ENCODE measurements around the gene DPP6.

DPP6 gene

GRCh38 chr7:154425271-154425670 lies 373.1 kb downstream of the DPP6 start:
- Histone ChIP-seq H3K36me3 (ENCODE audit: insufficient read depth, low read length) (no peaks in the 10 kb centered on the region), H3K9me2 (replicated peaks; ENCODE audit: low read depth, low read length) (no peaks in the 10 kb centered on the region), H3K9me3 (ENCODE audit: insufficient read depth, low read depth, low read length) (peaks cover 3% of the 10 kb centered on the region; the same call in 1 of the 2 replicates), H3K79me2 (ENCODE audit: insufficient read depth, low read length) (no peaks in the 10 kb centered on the region), H3K4me2 (ENCODE audit: low read depth, low read length, poor library complexity, severe bottlenecking) (no peak overlapping the region), H3F3A (ENCODE audit: low read depth) (no peaks in the 10 kb centered on the region), H2AFZ (ENCODE audit: low read length) (no peak overlapping the region), H3K9ac (ENCODE audit: low read depth, low read length, poor library complexity, severe bottlenecking) (no peak overlapping the region), H3K4me3 (ENCODE audit: low read length, poor library complexity, severe bottlenecking) (no peak overlapping the region), H3K4me1 (ENCODE audit: insufficient read depth, low read length, poor library complexity, severe bottlenecking) (no peaks in the 10 kb centered on the region), H4K20me1 (ENCODE audit: insufficient read depth, low read length, poor library complexity, severe bottlenecking) (no peaks in the 10 kb centered on the region), H3K27me3 (ENCODE audit: insufficient read depth, low read length, poor library complexity, severe bottlenecking) (no peaks in the 10 kb centered on the region)
- TF ChIP-seq EZH2phosphoT487 (IDR thresholded peaks at IDR 0.05; ENCODE audit: borderline replicate concordance) (no peak), CTCF (conservative IDR thresholded peaks at IDR 0.05; ENCODE audit: low read length) (no peak)

GRCh38 chr7:154426778-154427177 lies 374.6 kb downstream of the DPP6 start:
- Histone ChIP-seq H3K79me2 (ENCODE audit: insufficient read depth, low read length) (no peaks in the 10 kb centered on the region), H3K4me2 (ENCODE audit: low read depth, low read length, poor library complexity, severe bottlenecking) (no peak overlapping the region), H3F3A (ENCODE audit: low read depth) (no peaks in the 10 kb centered on the region), H2AFZ (ENCODE audit: low read length) (no peak overlapping the region), H3K27me3 (ENCODE audit: insufficient read depth, low read length, poor library complexity, severe bottlenecking) (no peaks in the 10 kb centered on the region), H3K4me1 (ENCODE audit: insufficient read depth, low read length, poor library complexity, severe bottlenecking) (no peaks in the 10 kb centered on the region), H3K36me3 (ENCODE audit: insufficient read depth, low read length) (no peaks in the 10 kb centered on the region), H3K9ac (ENCODE audit: low read depth, low read length, poor library complexity, severe bottlenecking) (no peak overlapping the region), H3K9me2 (replicated peaks; ENCODE audit: low read depth, low read length) (no peaks in the 10 kb centered on the region), H3K4me3 (ENCODE audit: low read length, poor library complexity, severe bottlenecking) (no peak overlapping the region), H3K9me3 (ENCODE audit: insufficient read depth, low read depth, low read length) (peaks cover 3% of the 10 kb centered on the region; the same call in 1 of the 2 replicates), H4K20me1 (ENCODE audit: insufficient read depth, low read length, poor library complexity, severe bottlenecking) (no peaks in the 10 kb centered on the region)
- TF ChIP-seq EZH2phosphoT487 (IDR thresholded peaks at IDR 0.05; ENCODE audit: borderline replicate concordance) = no peak

- H4K20me1 ChIP-seq (ENCODE audit: insufficient read depth, low read length, poor library complexity, severe bottlenecking) = no peaks in the 10 kb centered on the region
- H3F3A ChIP-seq (ENCODE audit: low read depth) = no peaks in the 10 kb centered on the region
- H3K9ac ChIP-seq (ENCODE audit: low read depth, low read length, poor library complexity, severe bottlenecking) = no peak overlapping the region
- no peak overlapping the region for H2AFZ ChIP-seq (ENCODE audit: low read length)
- no peak overlapping the region for H3K4me2 ChIP-seq (ENCODE audit: low read depth, low read length, poor library complexity, severe bottlenecking)
- TF ChIP-seq CTCF (conservative IDR thresholded peaks at IDR 0.05; ENCODE audit: low read length) (no peak), EZH2phosphoT487 (IDR thresholded peaks at IDR 0.05; ENCODE audit: borderline replicate concordance) (no peak)
- H3K9me3 ChIP-seq (ENCODE audit: insufficient read depth, low read depth, low read length) = peaks cover 3% of the 10 kb centered on the region; the same call in 1 of the 2 replicates
- H3K36me3 ChIP-seq (ENCODE audit: insufficient read depth, low read length) = no peaks in the 10 kb centered on the region
- no peaks in the 10 kb centered on the region for H3K79me2 ChIP-seq (ENCODE audit: insufficient read depth, low read length)
- no peaks in the 10 kb centered on the region for H3K27me3 ChIP-seq (ENCODE audit: insufficient read depth, low read length, poor library complexity, severe bottlenecking)
- no peaks in the 10 kb centered on the region for H3K9me2 ChIP-seq (replicated peaks; ENCODE audit: low read depth, low read length)
- H3K4me1 ChIP-seq (ENCODE audit: insufficient read depth, low read length, poor library complexity, severe bottlenecking) = no peaks in the 10 kb centered on the region
- H3K4me3 ChIP-seq (ENCODE audit: low read length, poor library complexity, severe bottlenecking) = no peak overlapping the region
Observed at GRCh38 chr7:154427533-154427932, 375.3 kb downstream of the DPP6 start.

- no peaks in the 10 kb centered on the region for H3K79me2 ChIP-seq (ENCODE audit: insufficient read depth, low read length)
- H3K9me2 ChIP-seq (replicated peaks; ENCODE audit: low read depth, low read length) = no peaks in the 10 kb centered on the region
- no peaks in the 10 kb centered on the region for H3K4me1 ChIP-seq (ENCODE audit: insufficient read depth, low read length, poor library complexity, severe bottlenecking)
- no peak overlapping the region for H3K9ac ChIP-seq (ENCODE audit: low read depth, low read length, poor library complexity, severe bottlenecking)
- no peak overlapping the region for H3K4me3 ChIP-seq (ENCODE audit: low read length, poor library complexity, severe bottlenecking)
- H2AFZ ChIP-seq (ENCODE audit: low read length) = no peak overlapping the region
- no peaks in the 10 kb centered on the region for H3K36me3 ChIP-seq (ENCODE audit: insufficient read depth, low read length)
- H3K27me3 ChIP-seq (ENCODE audit: insufficient read depth, low read length, poor library complexity, severe bottlenecking) = no peaks in the 10 kb centered on the region
- H3F3A ChIP-seq (ENCODE audit: low read depth) = no peaks in the 10 kb centered on the region
- TF ChIP-seq EZH2phosphoT487 (IDR thresholded peaks at IDR 0.05; ENCODE audit: borderline replicate concordance) (no peak), CTCF (conservative IDR thresholded peaks at IDR 0.05; ENCODE audit: low read length) (no peak)
- no peak overlapping the region for H3K4me2 ChIP-seq (ENCODE audit: low read depth, low read length, poor library complexity, severe bottlenecking)
- H4K20me1 ChIP-seq (ENCODE audit: insufficient read depth, low read length, poor library complexity, severe bottlenecking) = no peaks in the 10 kb centered on the region
- H3K9me3 ChIP-seq (ENCODE audit: insufficient read depth, low read depth, low read length) = no peaks in the 10 kb centered on the region
Observed at GRCh38 chr7:154429666-154430404, 377.6 kb downstream of the DPP6 start.

All from Loucy (cell line).